SH-SY5Y (cell line): ENCODE measurements around the gene FTL.

Experiments used
- GATA2 ChIP-seq: IDR thresholded peaks from 2 replicates; pipeline ENCODE4 v1.6.1; 2011; ENCODE audit warnings: mild to moderate bottlenecking, low read depth, low read length
- GATA3 ChIP-seq: IDR thresholded peaks from 2 replicates; pipeline ENCODE4 v1.6.1; 2011; ENCODE audit warnings: low read depth, mild to moderate bottlenecking, low read length, moderate library complexity

DNA sequence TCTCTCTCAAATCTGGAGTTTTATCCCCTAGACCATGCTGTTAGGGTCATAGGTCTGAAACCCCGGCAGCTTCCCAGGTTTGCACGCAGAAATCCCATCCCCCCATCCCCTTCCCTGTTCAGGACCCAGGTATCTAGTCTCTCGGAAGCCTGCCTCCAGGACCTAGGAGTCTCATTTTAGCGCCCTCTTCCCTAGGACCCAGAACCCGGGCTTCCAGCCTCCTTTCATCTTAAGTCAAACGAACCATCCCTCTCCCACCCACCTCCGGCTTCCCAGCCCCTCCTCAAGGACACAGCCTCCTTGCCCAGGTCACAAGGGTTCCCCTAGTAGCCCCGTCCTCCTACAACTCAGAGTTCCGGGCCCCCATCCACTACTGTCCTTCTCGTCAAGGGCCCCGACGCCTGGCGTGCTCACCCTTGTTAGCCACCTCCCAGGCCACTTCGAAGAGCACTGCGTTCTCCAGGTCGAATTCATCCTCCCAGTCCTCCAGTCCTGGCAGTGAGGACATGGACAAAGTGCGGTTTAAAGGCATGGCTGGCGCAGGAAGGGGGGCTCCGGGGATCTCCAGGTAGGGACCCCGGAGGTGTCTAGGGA is 27.6 kb downstream of the FTL start:
- TF ChIP-seq GATA3, result no peak
- no peak for TF ChIP-seq GATA2
